Mesenchymal stem cell (in vitro differentiated cells and primary cell): ENCODE results near the gene DCUN1D1.
A peak's percentile ranks its signal among the peaks of the same experiment; 100 is the strongest.

Experiments
- DNase-seq: peaks from one replicate; pipeline ENCODE4 v3.0.0-alpha.2; 2013
- H2AFZ ChIP-seq: one replicate; pipeline ENCODE4 v1.6.1; 2013; ENCODE audit warnings: low read depth, mild to moderate bottlenecking, control low read depth, inconsistent platforms, low read length, moderate library complexity
- H2AK5ac ChIP-seq: 2 replicates; pipeline ENCODE4 v1.6.1; 2013; ENCODE audit warnings: low read length, moderate library complexity, mild to moderate bottlenecking, inconsistent platforms; ENCODE audit not compliant: severe bottlenecking
- H2BK120ac ChIP-seq: one replicate; pipeline ENCODE4 v1.6.1; 2013; ENCODE audit warnings: low read depth, mild to moderate bottlenecking, inconsistent platforms, low read length, moderate library complexity
- H2BK12ac ChIP-seq, 2 experiments: one replicate each; pipeline ENCODE4 v1.6.1; 2013; ENCODE audit warnings: inconsistent platforms in 2 of 2, low read length in 2 of 2, mild to moderate bottlenecking in 2 of 2, moderate library complexity in 2 of 2, control low read depth in 1 of 2
- H2BK15ac ChIP-seq: one replicate; pipeline ENCODE4 v1.6.1; 2013; ENCODE audit warnings: mild to moderate bottlenecking, low read depth, inconsistent platforms; ENCODE audit not compliant: poor library complexity, severe bottlenecking
- H2BK5ac ChIP-seq: 2 replicates; pipeline ENCODE4 v1.6.1; 2013; ENCODE audit warnings: low read depth, mild to moderate bottlenecking, low read length, control low read depth, inconsistent platforms; ENCODE audit not compliant: poor library complexity, severe bottlenecking
- H3K14ac ChIP-seq, 2 experiments: one replicate each; pipeline ENCODE4 v1.6.1; 2013; ENCODE audit warnings: inconsistent platforms in 2 of 2, low read length in 2 of 2, control low read depth in 1 of 2, mild to moderate bottlenecking in 1 of 2, moderate library complexity in 1 of 2
- H3K18ac ChIP-seq, 2 experiments: one replicate each; pipeline ENCODE4 v1.6.1; 2013; ENCODE audit warnings: inconsistent platforms in 2 of 2, low read length in 2 of 2, control low read depth in 1 of 2, low read depth in 1 of 2, mild to moderate bottlenecking in 1 of 2
- H3K23ac ChIP-seq, 2 experiments: one replicate each; pipeline ENCODE4 v1.6.1; 2013; ENCODE audit warnings: inconsistent platforms in 2 of 2, low read length in 2 of 2, mild to moderate bottlenecking in 2 of 2, moderate library complexity in 2 of 2, control low read depth in 1 of 2
- H3K27ac ChIP-seq: 2 replicates; pipeline ENCODE4 v1.5.1; 2013; ENCODE audit warnings: mild to moderate bottlenecking, moderate library complexity, low read length, control low read depth, inconsistent platforms; ENCODE audit not compliant: poor library complexity, severe bottlenecking
- H3K27me3 ChIP-seq, 2 experiments: 2 replicates each; pipeline versions ENCODE4 v1.6.1 to v1.7.0; 2013; ENCODE audit warnings: low read length in 2 of 2, mild to moderate bottlenecking in 2 of 2, moderate library complexity in 2 of 2, control low read depth in 1 of 2, inconsistent platforms in 1 of 2; ENCODE audit not compliant: control insufficient read depth in 1 of 2, insufficient read depth in 1 of 2
- H3K36me3 ChIP-seq, 2 experiments: 2 replicates each; pipeline versions ENCODE4 v1.6.1 to v1.7.0; 2013; ENCODE audit warnings: low read length in 2 of 2, control low read depth in 1 of 2, inconsistent platforms in 1 of 2, low read depth in 1 of 2, mild to moderate bottlenecking in 1 of 2; ENCODE audit not compliant: insufficient read depth in 2 of 2, control insufficient read depth in 1 of 2
- H3K4ac ChIP-seq, 2 experiments: one replicate each; pipeline ENCODE4 v1.6.1; 2013; ENCODE audit warnings: inconsistent platforms in 2 of 2, low read length in 2 of 2, mild to moderate bottlenecking in 2 of 2, moderate library complexity in 2 of 2, control low read depth in 1 of 2, low read depth in 1 of 2
- H3K4me1 ChIP-seq: 2 replicates; pipeline ENCODE4 v1.6.1; 2013; ENCODE audit warnings: low read depth, low read length, control low read depth; ENCODE audit not compliant: control insufficient read depth, insufficient read depth
- H3K4me2 ChIP-seq: 2 replicates; pipeline ENCODE4 v1.6.1; 2013; ENCODE audit warnings: low read length, mild to moderate bottlenecking, inconsistent platforms; ENCODE audit not compliant: poor library complexity, severe bottlenecking
- H3K4me3 ChIP-seq, 2 experiments: 2 replicates each; pipeline versions ENCODE4 v1.5.1 to v1.7.0; 2013; ENCODE audit warnings: low read length in 2 of 2, mild to moderate bottlenecking in 2 of 2, control low read depth in 1 of 2, low read depth in 1 of 2; ENCODE audit not compliant: insufficient read depth in 1 of 2
- H3K79me1 ChIP-seq: replicated peaks from 2 replicates; pipeline ENCODE4 v1.6.1; 2013; ENCODE audit warnings: mild to moderate bottlenecking, control low read depth, low read length, inconsistent platforms; ENCODE audit not compliant: poor library complexity, severe bottlenecking
- H3K9ac ChIP-seq: 2 replicates; pipeline ENCODE4 v1.7.0; 2013; ENCODE audit warnings: mild to moderate bottlenecking, low read length, moderate library complexity
- H3K9me3 ChIP-seq: 2 replicates; pipeline ENCODE4 v1.7.0; 2013; ENCODE audit warnings: mild to moderate bottlenecking, low read length; ENCODE audit not compliant: control insufficient read depth
- H4K8ac ChIP-seq: one replicate; pipeline ENCODE4 v1.6.1; 2013; ENCODE audit warnings: inconsistent platforms, mild to moderate bottlenecking, low read length, moderate library complexity
- H4K91ac ChIP-seq: one replicate; pipeline ENCODE4 v1.6.1; 2013; ENCODE audit warnings: mild to moderate bottlenecking, low read length, inconsistent platforms
- WGBS: methylation state at CpG from one replicate; pipeline ENCODE4 v1.1.7; 2013; ENCODE audit warnings: mixed read lengths; 5-methylcytosine and 5-hydroxymethylcytosine counted together

The DCUN1D1 gene

DNA sequence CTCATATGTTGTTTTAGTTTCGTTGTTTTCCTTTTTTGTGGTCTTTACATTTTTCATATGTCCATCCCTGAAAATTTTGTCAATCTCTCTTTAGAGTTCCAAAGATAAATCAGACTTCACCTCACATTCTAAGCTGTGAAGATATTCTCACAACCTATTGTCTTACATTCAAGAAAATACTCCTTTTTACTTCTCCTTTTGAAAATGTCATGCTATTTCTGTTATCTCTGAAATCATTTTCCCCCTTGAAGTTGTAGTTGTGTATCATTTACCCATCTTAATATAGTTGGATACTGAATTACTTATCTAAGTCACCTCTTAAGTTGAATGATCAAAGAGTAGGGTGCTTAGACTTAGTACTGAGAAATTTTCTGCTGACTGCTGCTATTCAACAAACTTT lies 74.3 kb downstream of the DCUN1D1 start:
- H2BK15ac ChIP-seq, result no peak overlapping the region
- no peak overlapping the region for H3K23ac ChIP-seq
- no peak overlapping the region for H3K4me3 ChIP-seq
- peaks cover 12 to 43% of the 10 kb centered on the region in 2 experiments for H3K36me3 ChIP-seq
- H4K8ac ChIP-seq, result no peak overlapping the region
- H3K18ac ChIP-seq, result no peak overlapping the region
- H3K4me1 ChIP-seq, result peaks cover 2% of the 10 kb centered on the region
- no peak overlapping the region for H2BK120ac ChIP-seq
- no peak for DNase-seq
- no peak overlapping the region for H3K4ac ChIP-seq
- H3K4me2 ChIP-seq, result no peak overlapping the region
- 97% methylated on average over 1 of the region's 1 CpG for WGBS
- H2BK5ac ChIP-seq, result no peak overlapping the region
- H4K91ac ChIP-seq, result no peak overlapping the region
- H3K27ac ChIP-seq, result no peak overlapping the region
- no peaks in the 10 kb centered on the region for H3K27me3 ChIP-seq
- no peak overlapping the region for H3K14ac ChIP-seq
- no peak overlapping the region for H2AFZ ChIP-seq
- no peak overlapping the region for H3K9ac ChIP-seq
- H3K79me1 ChIP-seq, result no peaks in the 10 kb centered on the region
- H2AK5ac ChIP-seq, result no peak overlapping the region
- H2BK12ac ChIP-seq, result no peak overlapping the region
- H3K9me3 ChIP-seq, result no peaks in the 10 kb centered on the region

DNA sequence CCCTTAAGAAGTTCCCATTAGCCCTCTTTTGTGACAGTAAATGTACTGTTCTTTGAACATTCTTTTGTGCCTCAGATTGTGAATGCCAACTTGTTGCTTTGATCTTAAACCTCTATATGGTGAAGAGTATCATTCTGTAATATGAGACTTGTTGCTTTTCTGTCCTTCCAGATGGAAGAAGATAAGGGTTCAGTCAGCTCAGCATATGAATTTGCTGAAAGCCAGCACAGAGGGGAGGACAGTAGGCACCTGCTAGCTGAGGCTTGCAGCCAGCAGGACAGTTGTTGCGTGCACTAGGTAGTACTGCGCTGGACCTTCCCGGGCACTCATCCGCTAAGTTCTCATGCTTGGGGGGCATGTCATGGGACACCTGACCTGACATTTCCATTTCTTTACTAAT lies 74.7 kb downstream of the DCUN1D1 start:
- H2BK12ac ChIP-seq, result no peak overlapping the region
- no peaks in the 10 kb centered on the region for H3K9me3 ChIP-seq
- H2BK120ac ChIP-seq, result no peak overlapping the region
- H3K14ac ChIP-seq, result no peak overlapping the region
- WGBS, result 100% methylated on average over 4 of the region's 4 CpGs
- H2BK15ac ChIP-seq, result no peak overlapping the region
- H3K4ac ChIP-seq, result no peak overlapping the region
- no peak overlapping the region for H3K9ac ChIP-seq
- H3K27me3 ChIP-seq, result no peaks in the 10 kb centered on the region
- H3K36me3 ChIP-seq, result peaks cover 12 to 43% of the 10 kb centered on the region in 2 experiments
- H4K8ac ChIP-seq, result no peak overlapping the region
- no peak overlapping the region for H3K18ac ChIP-seq
- no peaks in the 10 kb centered on the region for H3K79me1 ChIP-seq
- H3K4me3 ChIP-seq, result no peak overlapping the region
- no peak overlapping the region for H2AK5ac ChIP-seq
- H3K4me1 ChIP-seq, result peaks cover 2% of the 10 kb centered on the region
- no peak overlapping the region for H3K27ac ChIP-seq
- H2BK5ac ChIP-seq, result no peak overlapping the region
- no peak for DNase-seq
- H2AFZ ChIP-seq, result no peak overlapping the region
- peak overlapping the region; percentile 39 for H4K91ac ChIP-seq
- H3K23ac ChIP-seq, result no peak overlapping the region
- H3K4me2 ChIP-seq, result no peak overlapping the region

DNA sequence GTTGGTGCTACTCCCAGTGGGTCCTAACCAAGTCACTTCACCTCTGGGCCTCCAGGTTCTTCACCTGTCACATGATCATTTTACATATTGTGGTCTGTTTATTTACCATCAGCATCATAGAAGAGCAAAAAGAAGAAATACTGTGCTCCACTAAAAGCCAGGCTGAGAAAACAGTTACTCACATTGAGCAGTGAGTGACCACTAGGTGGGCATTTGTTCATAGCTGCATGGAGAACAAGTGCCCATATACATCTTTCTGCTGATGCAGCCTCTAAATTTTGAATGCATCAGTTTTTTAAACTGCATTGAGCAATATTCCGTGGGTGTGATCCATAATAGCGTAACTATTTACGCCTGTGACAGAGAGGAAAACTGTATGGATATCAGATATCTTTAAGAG lies 76.2 kb downstream of the DCUN1D1 start:
- no peak overlapping the region for H2BK15ac ChIP-seq
- 91% methylated on average over 3 of the region's 3 CpGs for WGBS

DNA sequence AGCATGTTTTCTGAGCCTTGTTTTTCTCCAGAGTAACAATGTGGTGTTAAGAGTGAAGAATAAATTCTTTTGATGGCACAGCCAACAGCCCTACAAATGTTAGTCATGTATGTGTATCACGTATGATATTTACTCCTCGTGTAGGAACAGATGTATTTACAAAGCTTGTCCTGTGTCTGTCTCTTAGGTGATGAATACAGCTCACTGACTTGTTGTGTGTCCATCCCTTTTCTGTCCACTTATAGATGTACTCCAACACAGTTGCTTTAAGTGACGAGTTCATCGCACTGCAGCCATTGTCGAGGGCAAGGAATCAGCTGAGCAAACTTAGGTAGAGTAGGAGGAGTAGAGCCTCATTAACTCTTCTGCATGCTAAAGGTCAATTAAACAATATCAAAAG lies 78.1 kb downstream of the DCUN1D1 start:
- Histone ChIP-seq H2BK12ac (no peak overlapping the region), H4K91ac (no peak overlapping the region), H3K18ac (no peak overlapping the region), H3K4ac (no peak overlapping the region), H2AK5ac (no peak overlapping the region), H3K27me3 (no peaks in the 10 kb centered on the region), H3K14ac (no peak overlapping the region), H3K9me3 (no peaks in the 10 kb centered on the region), H2AFZ (no peak overlapping the region), H3K23ac (no peak overlapping the region), H3K4me3 (no peak overlapping the region), H3K27ac (no peak overlapping the region), H3K4me1 (peaks cover 2% of the 10 kb centered on the region), H3K4me2 (no peak overlapping the region), H4K8ac (no peak overlapping the region), H3K36me3 (peaks cover 9 to 71% of the 10 kb centered on the region in 2 experiments), H3K79me1 (no peaks in the 10 kb centered on the region), H2BK5ac (no peak overlapping the region), H2BK120ac (no peak overlapping the region), H3K9ac (no peak overlapping the region), H2BK15ac (no peak overlapping the region)
- 100% methylated on average over 2 of the region's 5 CpGs for WGBS
- no peak for DNase-seq

More for the DNA sequence above, 76.2 kb downstream of the DCUN1D1 start:
- H3K9me3 ChIP-seq, result no peaks in the 10 kb centered on the region
- peaks cover 9 to 53% of the 10 kb centered on the region in 2 experiments for H3K36me3 ChIP-seq
- no peak overlapping the region for H3K4me2 ChIP-seq
- no peaks in the 10 kb centered on the region for H3K79me1 ChIP-seq
- H3K27ac ChIP-seq, result no peak overlapping the region
- H3K4me1 ChIP-seq, result peaks cover 2% of the 10 kb centered on the region
- no peak overlapping the region for H3K14ac ChIP-seq
- no peak overlapping the region for H2AK5ac ChIP-seq
- H2BK5ac ChIP-seq, result no peak overlapping the region
- no peak overlapping the region for H3K9ac ChIP-seq
- no peak overlapping the region for H3K18ac ChIP-seq
- no peak overlapping the region for H4K8ac ChIP-seq
- no peak overlapping the region for H2BK120ac ChIP-seq
- H3K4me3 ChIP-seq, result no peak overlapping the region
- no peak overlapping the region for H2AFZ ChIP-seq
- H3K4ac ChIP-seq, result no peak overlapping the region
- no peaks in the 10 kb centered on the region for H3K27me3 ChIP-seq
- H4K91ac ChIP-seq, result no peak overlapping the region
- H3K23ac ChIP-seq, result no peak overlapping the region
- no peak for DNase-seq
- no peak overlapping the region for H2BK12ac ChIP-seq
